HG02870 (cell line): ENCODE measurements around the gene UACA.
"Not testable (repeated sequence)": the region's sequence is repeated elsewhere in the genome, so short reads cannot be mapped to it uniquely, and the experiment has no call there.

ENCODE experiments used
- ATAC-seq: cut with Tn5 transposase; IDR thresholded peaks from one replicate; pipeline ENCODE4 v1.9.1; 2021; ENCODE audit warnings: mild to moderate bottlenecking, moderate library complexity; ENCODE audit not compliant: unreplicated experiment

UACA gene

GRCh38 chr15:70672081-70672480 is 91.3 kb downstream of the UACA start:
- peak; percentile 63 for ATAC-seq

GRCh38 chr15:70670680-70671079 is 92.7 kb downstream of the UACA start:
- no peak for ATAC-seq

GRCh38 chr15:70669966-70670658 is 93.2 kb downstream of the UACA start:
- ATAC-seq = no peak

GRCh38 chr15:70669006-70669602 is 94.3 kb downstream of the UACA start:
- ATAC-seq = peak; percentile 53

- ATAC-seq = no peak
These were observed 97.8 kb downstream of the UACA start for GRCh38 chr15:70665599-70665998.

- ATAC-seq = no peak
These were observed 98.9 kb downstream of the UACA start for GRCh38 chr15:70664494-70664893.

GRCh38 chr15:70663069-70663468 is 100.3 kb downstream of the UACA start:
- not testable (repeated sequence) for ATAC-seq

- no peak for ATAC-seq
These were observed 103.7 kb downstream of the UACA start for GRCh38 chr15:70659662-70660061.

GRCh38 chr15:70658641-70659040 is 104.7 kb downstream of the UACA start:
- no peak for ATAC-seq

- no peak for ATAC-seq
These were observed 109.9 kb downstream of the UACA start for GRCh38 chr15:70653426-70653825.

- ATAC-seq = no peak
These were observed 111.0 kb downstream of the UACA start for GRCh38 chr15:70652341-70652740.

- ATAC-seq = no peak
These were observed 112.0 kb downstream of the UACA start for GRCh38 chr15:70651303-70651845.

- no peak for ATAC-seq
These were observed 112.6 kb downstream of the UACA start for GRCh38 chr15:70650567-70651302.

- ATAC-seq = no peak
These were observed 116.0 kb downstream of the UACA start for GRCh38 chr15:70647396-70647795.

GRCh38 chr15:70646169-70646568 is 117.2 kb downstream of the UACA start:
- no peak for ATAC-seq

- no peak for ATAC-seq
These were observed 119.6 kb downstream of the UACA start for GRCh38 chr15:70643783-70644125.

GRCh38 chr15:70643106-70643782 is 120.1 kb downstream of the UACA start:
- ATAC-seq = no peak

GRCh38 chr15:70636540-70637165 is 126.7 kb downstream of the UACA start:
- ATAC-seq = no peak

- no peak for ATAC-seq
These were observed 127.5 kb downstream of the UACA start for GRCh38 chr15:70635895-70636294.

GRCh38 chr15:70633991-70634390 is 129.4 kb downstream of the UACA start:
- no peak for ATAC-seq
